HG03196 (cell line): ENCODE results near the gene XK.
"Not testable (repeated sequence)": the region's sequence is repeated elsewhere in the genome, so short reads cannot be mapped to it uniquely, and the experiment has no call there.

Source experiments
- ATAC-seq: cut with Tn5 transposase; IDR thresholded peaks from one replicate; pipeline ENCODE4 v1.9.1; 2021; ENCODE audit not compliant: unreplicated experiment

XK gene

GRCh38 chrX:37685381-37686359, at the start of gene XK:
XK (plus strand) TSS chrX:37685791; CDS start chrX:37685962, 171 bp downstream.
- ATAC-seq, result no peak

GRCh38 chrX:37638047-37638446, 47.5 kb upstream of the XK start:
- no peak for ATAC-seq

- ATAC-seq, result no peak
Measured at GRCh38 chrX:37640142-37640541, 45.4 kb upstream of the XK start.

- ATAC-seq, result no peak
Measured at GRCh38 chrX:37641859-37642258, 43.7 kb upstream of the XK start.

GRCh38 chrX:37644381-37645305, 40.9 kb upstream of the XK start:
- ATAC-seq, result no peak

- ATAC-seq, result no peak
Measured at GRCh38 chrX:37646254-37646653, 39.3 kb upstream of the XK start.

GRCh38 chrX:37650879-37651278, 34.7 kb upstream of the XK start:
- ATAC-seq, result not testable (repeated sequence)

GRCh38 chrX:37651921-37652452, 33.6 kb upstream of the XK start:
- ATAC-seq, result no peak

- no peak for ATAC-seq
Measured at GRCh38 chrX:37652589-37653231, 32.9 kb upstream of the XK start.

GRCh38 chrX:37653397-37654085, 32.0 kb upstream of the XK start:
- ATAC-seq, result no peak

GRCh38 chrX:37658343-37659030, 27.1 kb upstream of the XK start:
- ATAC-seq, result no peak

GRCh38 chrX:37659047-37659446, 26.5 kb upstream of the XK start:
- no peak for ATAC-seq

- no peak for ATAC-seq
Measured at GRCh38 chrX:37662181-37662580, 23.4 kb upstream of the XK start.

GRCh38 chrX:37666516-37666915, 19.1 kb upstream of the XK start:
- no peak for ATAC-seq

GRCh38 chrX:37667141-37667540, 18.4 kb upstream of the XK start:
- ATAC-seq, result no peak

GRCh38 chrX:37672563-37672962, 13.0 kb upstream of the XK start:
- no peak for ATAC-seq

- no peak for ATAC-seq
Measured at GRCh38 chrX:37676811-37677210, 8.8 kb upstream of the XK start.

- no peak for ATAC-seq
Measured at GRCh38 chrX:37677243-37677642, 8.3 kb upstream of the XK start.

GRCh38 chrX:37677765-37678164, 7.8 kb upstream of the XK start:
- no peak for ATAC-seq

- no peak for ATAC-seq
Measured at GRCh38 chrX:37678574-37678973, 7.0 kb upstream of the XK start.
